Measurements from ENCODE around the gene NLGN4Y. TPM values are rescaled to one million over a fixed set of nuclear protein-coding genes. Genes with fewer than 3 reads are reported as not detected.

The NLGN4Y gene
- total RNA-seq, result 1 to 10 TPM in 3 of 5 donors, not detected in 2; 1.4 to 3.1 (median 1.7) TPM
- polyA plus RNA-seq, result 1 to 10 TPM in 1 of 3 donors, under 1 TPM in 1, not detected in 1; 0.25 to 2.3 TPM
- long read RNA-seq, donor 1, result 0 reads
- long read RNA-seq, donor 2, result 0 reads
- long read RNA-seq, donor 3, result 0 reads
- long read RNA-seq, donor 4, result 0 reads
- long read RNA-seq, donor 5, result 0 reads
- long read RNA-seq, donor 6, result 0 reads
- long read RNA-seq, donor 7, result 0 reads
- long read RNA-seq, donor 8, result 0 reads
- long read RNA-seq, donor 9, result 0 reads
- long read RNA-seq, donor 10, result 0 reads

DNA sequence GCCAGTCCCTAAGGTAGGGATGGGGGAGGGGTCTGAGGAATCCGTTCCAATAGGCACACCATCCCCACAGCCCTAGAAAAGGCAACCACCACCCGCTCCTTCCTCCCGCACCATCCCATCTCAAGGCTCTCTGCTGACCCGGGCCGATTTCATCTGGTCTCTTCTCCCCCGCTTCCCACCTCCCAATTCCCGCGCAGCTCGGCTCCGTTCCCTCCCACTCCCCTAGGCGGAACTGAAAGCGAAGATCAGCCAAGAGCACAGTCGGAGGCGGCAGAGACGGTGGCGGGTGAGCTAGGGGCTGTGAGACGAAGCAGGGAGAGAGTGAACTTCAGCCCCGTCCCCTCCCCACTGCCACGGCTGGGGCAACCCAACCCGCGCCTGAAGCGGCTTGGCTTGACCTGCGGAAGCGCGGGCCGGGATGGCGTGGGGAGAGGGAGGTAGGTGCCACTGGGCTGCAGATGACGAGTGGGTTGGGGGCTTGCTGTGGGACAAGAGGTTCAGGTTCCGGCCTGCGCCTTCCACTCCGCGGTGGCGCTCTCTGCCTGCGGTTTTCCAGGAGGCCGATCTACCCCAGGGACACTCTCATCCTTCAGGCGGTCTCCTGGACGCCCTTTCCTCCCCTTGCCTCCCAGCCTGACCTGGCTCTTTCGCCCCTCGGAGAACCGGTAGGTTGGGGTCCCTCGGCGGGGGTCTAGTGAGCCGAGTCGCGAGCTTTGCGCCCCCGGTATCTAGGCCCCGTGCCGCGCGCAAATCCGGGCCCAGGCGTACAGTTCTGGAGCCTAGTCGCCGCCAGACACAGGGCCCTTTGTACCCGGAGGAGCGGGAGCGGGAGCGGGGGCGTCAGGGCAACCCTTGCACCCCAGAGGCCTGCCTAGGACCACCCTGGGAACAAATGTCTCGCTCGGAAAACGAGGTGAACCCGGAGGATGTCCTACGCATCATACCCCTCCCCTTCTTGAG, at the start of gene NLGN4Y:
TSS of gene NLGN4Y (plus strand) at position 258 of the 960 bp plus-strand sequence. CDS start 97,591 bp downstream, outside the sequence.
- Histone ChIP-seq H3K36me3 (no peaks in the 10 kb centered on the region), H3K27me3 (peaks cover 0 to 26% (median 0%) of the 10 kb centered on the region in 3 donors), H3K27ac (peak within 1 kb of the TSS in 1 of 5 donors; percentile 61), H3K4me1 (peaks cover 0 to 5% (median 0%) of the 10 kb centered on the region in 4 donors), H3K4me3 (peak within 1 kb of the TSS in 2 of 4 donors; percentile 49 to 50), H3K9me3 (no peaks in the 10 kb centered on the region)
- intact Hi-C loops (cut with DNase I; ENCODE audit: low total_unique reads), result no loop called here
- no peak for DNase-seq
- 0 to 3% (median 1%) methylated on average over 10 to 65 of the region's 65 CpGs; no CpG with 5 or more reads in 2 of the 5 donors for WGBS, 5 donors
- TF ChIP-seq EP300 (IDR thresholded peaks at IDR 0.05) (no peak), POLR2A (IDR thresholded peaks at IDR 0.05) (no peak), POLR2AphosphoS5 (IDR thresholded peaks at IDR 0.05) (no peak)
- TF ChIP-seq, protein P1, sequence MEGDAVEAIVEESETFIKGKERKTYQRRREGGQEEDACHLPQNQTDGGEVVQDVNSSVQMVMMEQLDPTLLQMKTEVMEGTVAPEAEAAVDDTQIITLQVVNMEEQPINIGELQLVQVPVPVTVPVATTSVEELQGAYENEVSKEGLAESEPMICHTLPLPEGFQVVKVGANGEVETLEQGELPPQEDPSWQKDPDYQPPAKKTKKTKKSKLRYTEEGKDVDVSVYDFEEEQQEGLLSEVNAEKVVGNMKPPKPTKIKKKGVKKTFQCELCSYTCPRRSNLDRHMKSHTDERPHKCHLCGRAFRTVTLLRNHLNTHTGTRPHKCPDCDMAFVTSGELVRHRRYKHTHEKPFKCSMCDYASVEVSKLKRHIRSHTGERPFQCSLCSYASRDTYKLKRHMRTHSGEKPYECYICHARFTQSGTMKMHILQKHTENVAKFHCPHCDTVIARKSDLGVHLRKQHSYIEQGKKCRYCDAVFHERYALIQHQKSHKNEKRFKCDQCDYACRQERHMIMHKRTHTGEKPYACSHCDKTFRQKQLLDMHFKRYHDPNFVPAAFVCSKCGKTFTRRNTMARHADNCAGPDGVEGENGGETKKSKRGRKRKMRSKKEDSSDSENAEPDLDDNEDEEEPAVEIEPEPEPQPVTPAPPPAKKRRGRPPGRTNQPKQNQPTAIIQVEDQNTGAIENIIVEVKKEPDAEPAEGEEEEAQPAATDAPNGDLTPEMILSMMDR (IDR thresholded peaks at IDR 0.05), result no peak

DNA sequence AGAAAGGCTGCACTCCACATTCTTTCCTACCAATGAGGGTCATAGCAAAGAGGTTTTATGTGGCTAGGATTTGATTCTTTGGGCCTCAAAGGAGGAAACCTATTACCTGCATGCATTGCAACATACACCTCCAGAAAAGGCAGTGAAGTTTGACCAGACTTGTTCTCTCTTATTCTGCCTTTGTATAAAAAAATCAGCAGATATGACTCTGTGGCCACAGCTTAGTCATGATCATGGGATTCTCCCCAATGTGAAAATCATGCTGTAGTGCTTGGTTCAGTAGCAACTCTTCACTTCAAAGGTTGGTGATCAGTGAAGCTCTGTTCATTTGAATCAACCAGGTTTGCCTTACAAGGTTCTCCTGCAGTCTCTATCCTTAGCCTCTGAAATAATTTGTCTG, 38.4 kb upstream of the NLGN4Y start:
- DNase-seq, result no peak
- Histone ChIP-seq H3K36me3 (no peaks in the 10 kb centered on the region), H3K4me1 (no peaks in the 10 kb centered on the region), H3K27me3 (no peaks in the 10 kb centered on the region), H3K4me3 (no peak overlapping the region), H3K9me3 (no peaks in the 10 kb centered on the region), H3K27ac (no peak overlapping the region)
- intact Hi-C loops (cut with DNase I; ENCODE audit: low total_unique reads), result no loop called here
- TF ChIP-seq, protein P1 (IDR thresholded peaks at IDR 0.05), result no peak
- TF ChIP-seq EP300 (IDR thresholded peaks at IDR 0.05) (no peak), POLR2A (IDR thresholded peaks at IDR 0.05) (no peak), POLR2AphosphoS5 (IDR thresholded peaks at IDR 0.05) (no peak)

DNA sequence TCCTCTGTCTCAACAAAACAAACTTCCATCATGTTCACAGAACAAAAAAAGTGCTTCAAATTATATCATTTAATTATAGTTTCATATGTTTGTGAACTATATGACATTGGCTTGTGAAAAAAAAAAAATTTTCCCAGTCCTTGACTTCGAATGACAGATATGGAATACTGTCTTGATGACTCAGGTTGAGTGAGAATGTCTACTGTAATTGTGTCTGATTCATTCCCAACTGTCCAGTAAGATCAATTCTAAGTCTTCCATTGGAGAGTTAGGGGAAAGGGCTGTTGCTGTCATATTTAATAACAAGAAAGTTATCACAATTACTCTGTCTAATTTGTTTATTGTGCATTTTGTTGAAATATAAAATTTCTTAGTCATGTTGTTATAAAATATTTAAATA, 34.1 kb upstream of the NLGN4Y start:
- WGBS, 5 donors, result 38 to 73% (median 50%) methylated on average over 1 of the region's 1 CpG; no CpG with 5 or more reads in 2 of the 5 donors

DNA sequence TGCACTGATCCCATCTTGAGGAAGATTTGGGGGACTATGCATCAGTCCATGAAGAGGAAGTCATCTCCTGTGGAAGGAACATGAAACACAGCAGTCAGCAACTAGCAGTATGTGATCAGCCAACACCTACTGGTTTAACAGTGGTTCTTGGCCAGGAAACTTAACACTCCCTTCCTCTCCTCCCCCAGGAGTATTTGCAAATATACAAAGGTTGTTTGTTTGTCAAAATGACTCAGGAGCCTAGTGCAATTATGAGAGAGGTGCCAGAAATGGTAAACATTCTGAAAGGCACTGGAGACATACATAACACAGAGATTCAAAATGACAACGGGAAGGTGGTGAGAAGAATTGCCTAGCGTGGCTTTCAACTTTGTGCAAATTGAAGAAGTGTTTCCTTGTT, 26.3 kb upstream of the NLGN4Y start:
- Histone ChIP-seq H3K27me3 (no peaks in the 10 kb centered on the region), H3K36me3 (no peaks in the 10 kb centered on the region), H3K4me3 (no peak overlapping the region), H3K4me1 (no peaks in the 10 kb centered on the region), H3K27ac (no peak overlapping the region), H3K9me3 (no peaks in the 10 kb centered on the region)
- no peak for DNase-seq
- WGBS, 5 donors, result 63 to 70% (median 64%) methylated on average over 2 of the region's 2 CpGs; no CpG with 5 or more reads in 2 of the 5 donors
- TF ChIP-seq EP300 (IDR thresholded peaks at IDR 0.05) (no peak), POLR2AphosphoS5 (IDR thresholded peaks at IDR 0.05) (no peak), POLR2A (IDR thresholded peaks at IDR 0.05) (no peak)
- TF ChIP-seq, protein P1 (IDR thresholded peaks at IDR 0.05), result no peak
- intact Hi-C loops (cut with DNase I; ENCODE audit: low total_unique reads), result no loop called here

More for the DNA sequence above, 34.1 kb upstream of the NLGN4Y start:
- intact Hi-C loops (cut with DNase I; ENCODE audit: low total_unique reads), result no loop called here
- TF ChIP-seq POLR2AphosphoS5 (IDR thresholded peaks at IDR 0.05) (no peak), POLR2A (IDR thresholded peaks at IDR 0.05) (no peak), EP300 (IDR thresholded peaks at IDR 0.05) (no peak)
- TF ChIP-seq, protein P1 (IDR thresholded peaks at IDR 0.05), result no peak
- H3K27me3 ChIP-seq, result no peaks in the 10 kb centered on the region
- H3K4me1 ChIP-seq, result no peaks in the 10 kb centered on the region
- no peak for DNase-seq
- H3K9me3 ChIP-seq, result no peaks in the 10 kb centered on the region
- no peaks in the 10 kb centered on the region for H3K36me3 ChIP-seq
- H3K27ac ChIP-seq, result no peak overlapping the region
- no peak overlapping the region for H3K4me3 ChIP-seq

Data from stomach (tissue), 19 donors.